GM12864 (cell line): ENCODE data around the gene PPCDC.
A peak's percentile ranks its signal among the peaks of the same experiment; 100 is the strongest.

Source experiments
- DNase-seq: peaks from one replicate; pipeline ENCODE4 v3.0.0-alpha.2; 2011; ENCODE audit warnings: low read depth
- H3K4me3 ChIP-seq: 2 replicates; pipeline ENCODE4 v1.5.1; 2011; ENCODE audit warnings: mild to moderate bottlenecking, low read depth, low read length, control low read depth
- CTCF ChIP-seq: IDR thresholded peaks from 2 replicates; pipeline ENCODE4 v1.5.1; 2011; ENCODE audit warnings: low read depth, mild to moderate bottlenecking, moderate library complexity, low read length, control low read depth, inconsistent platforms; ENCODE audit errors: missing control alignments

The PPCDC gene

GRCh38 chr15:75008221-75008625, 15.2 kb upstream of the PPCDC start:
- DNase-seq, result peak; percentile 64
- TF ChIP-seq CTCF, result no peak
- H3K4me3 ChIP-seq, result peak overlapping the region; percentile 47

- DNase-seq, result peak; percentile 87
- peak overlapping the region; percentile 47 for H3K4me3 ChIP-seq
- no peak for TF ChIP-seq CTCF
Measured at GRCh38 chr15:75008629-75009326, 14.6 kb upstream of the PPCDC start.

- no peak for TF ChIP-seq CTCF
- H3K4me3 ChIP-seq, result no peak overlapping the region
- no peak for DNase-seq
Measured at GRCh38 chr15:75016431-75016830, 7.0 kb upstream of the PPCDC start.

- no peak for TF ChIP-seq CTCF
- no peak for DNase-seq
- no peak overlapping the region for H3K4me3 ChIP-seq
Measured at GRCh38 chr15:75019916-75020315, 3.5 kb upstream of the PPCDC start.

- no peak overlapping the region for H3K4me3 ChIP-seq
- no peak for TF ChIP-seq CTCF
- DNase-seq, result no peak
Measured at GRCh38 chr15:75021341-75021740, 2.0 kb upstream of the PPCDC start.

GRCh38 chr15:75022783-75023180, 608 bp upstream of the PPCDC start:
- H3K4me3 ChIP-seq, result no peak overlapping the region
- no peak for DNase-seq
- no peak for TF ChIP-seq CTCF
